BE2C (cell line): ENCODE data around the gene KCNH4.

Source experiments
- DNase-seq: peaks from one replicate; pipeline ENCODE4 v3.0.0-alpha.2; 2020
- H3K27me3 ChIP-seq: fragments of 250-450 bp; sonication (Bioruptor Pico); 2 replicates; pipeline ENCODE4 v1.5.1; 2020; ENCODE audit warnings: mild to moderate bottlenecking
- H3K36me3 ChIP-seq: fragments of 250-450 bp; sonication (Bioruptor Pico); 2 replicates; pipeline ENCODE4 v1.5.1; 2020; ENCODE audit warnings: mild to moderate bottlenecking
- H3K4me1 ChIP-seq: fragments of 250-450 bp; sonication (Bioruptor Pico); 2 replicates; pipeline ENCODE4 v1.5.1; 2020
- H3K4me3 ChIP-seq: 2 replicates; pipeline ENCODE4 v1.5.1; 2011; ENCODE audit warnings: low read depth, low read length
- H3K9me3 ChIP-seq: fragments of 250-450 bp; sonication (Bioruptor Pico); 2 replicates; pipeline ENCODE4 v1.5.1; 2020
- TF ChIP-seq, protein P1 (sequence below): IDR thresholded peaks from 2 replicates; pipeline ENCODE4 v1.5.1; 2012; ENCODE audit warnings: mild to moderate bottlenecking, low read depth, low read length

Gene KCNH4

DNA sequence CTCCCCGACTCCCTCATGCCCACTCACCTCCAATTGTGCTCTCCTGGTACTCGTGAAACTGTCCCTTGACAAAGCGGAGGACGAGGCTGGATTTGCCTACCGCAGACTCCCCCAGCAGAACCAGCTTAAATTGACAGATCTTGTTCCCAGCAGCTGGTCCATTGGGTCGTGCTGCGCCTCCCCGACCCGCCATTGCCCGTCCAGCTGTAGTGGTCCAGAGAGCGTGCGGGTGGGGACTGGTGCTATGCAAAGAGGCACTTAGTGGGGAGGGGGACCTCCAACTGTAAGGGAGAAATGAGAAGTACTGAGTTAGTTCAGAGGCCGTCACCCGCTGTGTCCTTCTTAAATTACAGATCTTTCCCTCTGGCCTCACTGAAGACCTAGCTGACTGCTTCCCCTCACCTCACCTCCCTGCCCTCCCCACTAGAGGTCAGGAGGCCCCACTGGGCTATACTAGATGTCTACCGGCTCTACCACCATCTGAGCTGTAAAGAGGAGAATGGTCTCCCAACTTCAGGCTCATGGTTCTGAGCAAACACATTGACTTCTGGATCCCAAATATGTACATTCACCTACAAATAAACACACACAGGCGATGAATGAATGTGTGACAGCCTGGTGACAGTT lies 50.5 kb downstream of the KCNH4 start:
- Histone ChIP-seq H3K4me3 (no peak overlapping the region), H3K9me3 (no peaks in the 10 kb centered on the region), H3K4me1 (peaks cover 5% of the 10 kb centered on the region), H3K27me3 (no peaks in the 10 kb centered on the region), H3K36me3 (peaks cover 50% of the 10 kb centered on the region)
- TF ChIP-seq, protein P1, sequence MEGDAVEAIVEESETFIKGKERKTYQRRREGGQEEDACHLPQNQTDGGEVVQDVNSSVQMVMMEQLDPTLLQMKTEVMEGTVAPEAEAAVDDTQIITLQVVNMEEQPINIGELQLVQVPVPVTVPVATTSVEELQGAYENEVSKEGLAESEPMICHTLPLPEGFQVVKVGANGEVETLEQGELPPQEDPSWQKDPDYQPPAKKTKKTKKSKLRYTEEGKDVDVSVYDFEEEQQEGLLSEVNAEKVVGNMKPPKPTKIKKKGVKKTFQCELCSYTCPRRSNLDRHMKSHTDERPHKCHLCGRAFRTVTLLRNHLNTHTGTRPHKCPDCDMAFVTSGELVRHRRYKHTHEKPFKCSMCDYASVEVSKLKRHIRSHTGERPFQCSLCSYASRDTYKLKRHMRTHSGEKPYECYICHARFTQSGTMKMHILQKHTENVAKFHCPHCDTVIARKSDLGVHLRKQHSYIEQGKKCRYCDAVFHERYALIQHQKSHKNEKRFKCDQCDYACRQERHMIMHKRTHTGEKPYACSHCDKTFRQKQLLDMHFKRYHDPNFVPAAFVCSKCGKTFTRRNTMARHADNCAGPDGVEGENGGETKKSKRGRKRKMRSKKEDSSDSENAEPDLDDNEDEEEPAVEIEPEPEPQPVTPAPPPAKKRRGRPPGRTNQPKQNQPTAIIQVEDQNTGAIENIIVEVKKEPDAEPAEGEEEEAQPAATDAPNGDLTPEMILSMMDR: no peak
- DNase-seq: no peak

DNA sequence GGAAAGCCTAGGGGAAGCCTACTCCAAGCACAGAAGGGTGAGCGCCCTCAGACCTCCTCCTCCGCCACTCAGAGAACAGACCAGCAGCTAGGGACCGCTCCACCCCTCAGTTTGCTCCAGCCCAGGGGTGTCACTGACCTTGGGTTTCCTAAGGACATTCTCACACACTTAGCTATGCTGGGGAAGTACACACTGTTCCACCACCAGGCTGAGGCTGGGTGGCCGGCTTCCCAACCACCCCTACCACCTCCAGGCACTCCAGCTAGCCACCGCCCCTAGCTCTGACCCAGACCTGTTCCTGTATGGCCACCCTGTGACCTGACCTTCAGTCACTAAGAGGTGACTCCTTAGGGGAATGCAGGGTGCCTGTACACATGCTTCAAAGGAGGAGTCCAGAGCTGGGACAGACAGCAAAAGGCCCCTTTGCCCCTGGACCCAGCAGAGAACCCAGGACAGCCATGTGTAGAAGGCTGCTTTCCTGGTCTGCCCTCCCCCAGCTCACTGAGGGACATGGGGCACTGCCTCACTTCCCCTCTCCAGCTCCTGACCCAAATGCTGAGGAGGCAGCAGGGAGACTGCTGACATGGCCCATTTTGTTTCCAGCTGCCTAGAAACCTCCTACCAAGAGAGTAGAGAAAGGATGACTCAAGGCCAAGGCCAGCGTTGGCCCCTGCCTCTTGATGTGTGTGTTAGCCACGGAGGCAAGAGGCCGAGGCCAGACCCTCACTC lies 51.7 kb downstream of the KCNH4 start:
- H3K4me3 ChIP-seq: no peak overlapping the region
- TF ChIP-seq, protein P1: no peak
- H3K27me3 ChIP-seq: no peaks in the 10 kb centered on the region
- H3K9me3 ChIP-seq: no peaks in the 10 kb centered on the region
- peaks cover 53% of the 10 kb centered on the region for H3K36me3 ChIP-seq
- peaks cover 5% of the 10 kb centered on the region for H3K4me1 ChIP-seq
- no peak for DNase-seq

DNA sequence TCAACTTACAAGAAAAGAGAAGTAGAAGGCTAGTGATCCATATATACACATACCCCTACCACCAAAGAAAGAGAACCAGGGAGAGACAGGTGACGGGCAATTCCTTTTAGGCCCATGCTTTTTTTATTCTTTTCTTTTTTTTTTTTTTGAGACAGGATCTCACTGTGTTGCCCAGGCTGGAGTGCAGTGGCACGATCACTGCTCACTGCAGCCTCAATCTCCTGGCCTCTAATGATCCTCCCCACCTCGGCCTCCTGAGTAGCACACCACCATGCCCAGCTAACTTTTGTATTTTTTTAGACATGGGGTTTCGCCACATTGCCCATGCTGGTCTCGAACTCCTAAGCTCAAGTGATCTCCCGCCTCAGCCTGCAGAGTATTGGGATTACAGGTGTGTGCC lies 53.5 kb downstream of the KCNH4 start:
- no peaks in the 10 kb centered on the region for H3K4me1 ChIP-seq
- no peaks in the 10 kb centered on the region for H3K27me3 ChIP-seq
- TF ChIP-seq, protein P1: no peak
- DNase-seq: no peak
- H3K36me3 ChIP-seq: peaks cover 57% of the 10 kb centered on the region
- no peak overlapping the region for H3K4me3 ChIP-seq
- H3K9me3 ChIP-seq: no peaks in the 10 kb centered on the region

DNA sequence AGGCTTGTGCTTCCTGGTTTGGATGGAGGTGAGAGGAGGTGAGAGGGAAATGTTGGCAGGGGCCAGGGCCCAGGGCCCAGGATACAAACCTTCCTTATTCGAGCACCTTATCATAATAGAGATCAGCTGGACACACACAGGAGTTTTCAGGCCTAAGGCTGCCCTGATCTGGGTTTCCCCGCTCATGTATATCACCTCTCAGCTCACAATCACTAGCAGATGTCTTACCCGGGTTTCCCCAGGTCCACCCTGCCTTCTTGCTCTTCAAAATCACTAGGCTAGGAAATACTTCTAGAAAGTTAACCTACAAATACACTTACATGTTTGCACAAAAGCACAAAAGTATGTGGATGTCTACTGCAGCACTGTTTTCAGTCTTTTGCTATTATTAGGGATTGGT lies 54.1 kb downstream of the KCNH4 start:
- H3K4me3 ChIP-seq: no peak overlapping the region
- TF ChIP-seq, protein P1: no peak
- peaks cover 61% of the 10 kb centered on the region for H3K36me3 ChIP-seq
- no peaks in the 10 kb centered on the region for H3K4me1 ChIP-seq
- DNase-seq: no peak
- no peaks in the 10 kb centered on the region for H3K27me3 ChIP-seq
- H3K9me3 ChIP-seq: no peaks in the 10 kb centered on the region

DNA sequence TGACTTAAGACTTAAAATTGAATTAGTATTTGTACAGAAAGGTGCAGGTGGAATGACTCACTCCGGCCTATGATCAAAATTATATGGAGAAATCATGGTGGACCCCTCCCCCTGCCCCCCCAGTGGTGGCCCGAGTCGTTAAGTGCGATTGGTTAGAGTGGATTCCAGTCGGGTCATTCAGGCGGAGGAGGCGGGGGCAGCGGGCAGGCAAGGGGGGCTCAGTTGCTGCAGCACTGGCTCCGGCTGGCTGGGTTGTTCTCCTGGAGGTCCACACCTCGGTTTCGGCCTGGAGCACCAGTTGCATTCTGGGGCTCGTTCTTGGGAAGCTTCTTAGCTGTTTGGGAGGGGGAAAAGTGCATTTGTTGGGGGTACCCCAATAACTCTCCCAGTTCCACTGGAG lies 55.4 kb downstream of the KCNH4 start:
- H3K9me3 ChIP-seq: no peaks in the 10 kb centered on the region
- H3K4me3 ChIP-seq: no peak overlapping the region
- peaks cover under 1% of the 10 kb centered on the region; the same call in 1 of the 2 replicates for H3K4me1 ChIP-seq
- peaks cover 56% of the 10 kb centered on the region for H3K36me3 ChIP-seq
- DNase-seq: no peak
- H3K27me3 ChIP-seq: no peaks in the 10 kb centered on the region
- TF ChIP-seq, protein P1: no peak

DNA sequence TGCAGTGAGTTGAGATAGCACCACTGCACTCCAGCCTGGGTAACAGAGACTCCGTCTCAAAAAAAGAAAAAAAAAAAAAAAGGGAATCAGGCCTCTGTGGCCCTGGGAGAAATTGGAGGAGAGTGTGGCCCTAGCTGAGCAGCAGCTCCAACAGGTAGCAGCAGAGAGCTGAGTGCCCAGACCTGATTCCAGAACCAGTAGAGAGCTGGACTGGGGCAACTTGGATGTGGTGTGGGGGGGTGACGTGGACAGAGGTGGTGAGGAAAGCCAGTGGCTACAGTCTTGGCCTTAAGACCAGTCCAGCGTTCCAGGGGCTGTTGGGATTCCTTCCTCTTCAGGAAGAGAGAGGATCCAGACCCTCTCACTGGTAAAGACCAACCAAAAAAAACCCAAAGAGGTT lies 56.7 kb downstream of the KCNH4 start:
- Histone ChIP-seq H3K27me3 (no peaks in the 10 kb centered on the region), H3K9me3 (no peaks in the 10 kb centered on the region), H3K36me3 (peaks cover 44% of the 10 kb centered on the region), H3K4me1 (peaks cover 4% of the 10 kb centered on the region; the same call in 1 of the 2 replicates), H3K4me3 (no peak overlapping the region)
- no peak for DNase-seq
- TF ChIP-seq, protein P1: no peak
